ENCODE measurements around the gene RXYLT1.

The RXYLT1 gene

DNA sequence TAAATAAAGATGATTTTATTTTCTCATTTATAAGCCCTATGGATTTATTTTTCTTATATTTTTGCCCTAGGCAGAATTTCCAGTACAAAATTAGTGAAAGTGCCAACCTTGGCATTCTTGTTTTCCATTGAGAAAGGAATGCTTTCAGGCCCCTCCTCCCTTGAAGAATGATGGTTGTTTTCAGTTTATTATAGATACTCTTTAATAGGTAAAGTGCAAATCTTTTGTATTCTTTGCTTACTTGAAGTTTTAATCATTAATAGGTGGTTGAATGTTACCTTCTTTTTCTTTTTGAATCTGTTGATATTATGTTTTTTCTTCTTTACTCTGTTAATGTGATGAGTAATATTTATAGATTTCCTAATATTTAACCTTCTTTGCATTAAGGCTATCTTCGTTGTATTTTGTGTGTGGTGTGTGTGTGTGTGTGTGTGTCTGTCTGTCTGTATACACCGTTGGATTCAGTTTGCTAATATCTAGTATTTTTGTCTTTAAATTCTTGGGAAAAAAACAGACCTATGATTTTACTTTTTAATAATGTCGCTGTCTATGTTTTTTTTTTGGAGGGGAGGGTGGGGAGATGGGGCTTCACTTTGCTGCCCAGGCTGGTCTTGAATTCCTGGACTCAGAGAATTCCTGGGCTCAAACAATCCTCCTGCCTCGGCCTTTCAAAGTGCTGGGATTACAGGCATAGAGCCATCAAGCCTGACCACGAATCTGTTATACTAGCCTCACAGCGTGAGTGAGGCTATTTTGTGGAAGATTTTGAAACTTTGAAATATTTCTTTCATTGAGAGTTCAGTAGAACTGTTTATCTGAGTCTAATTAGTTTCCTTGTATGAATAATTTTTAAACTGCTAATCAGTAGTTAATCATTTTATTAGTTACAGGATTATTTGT lies 78.3 kb downstream of the RXYLT1 start:
- H3K4me3 ChIP-seq (ENCODE audit: low read depth, low read length): no peak overlapping the region
- in situ Hi-C loops (cut with HindIII; ENCODE audit: low pct_ligation_motif_present, low sequenced_read_pairs): no loop called here

More for the DNA sequence above, 78.3 kb downstream of the RXYLT1 start:
- H3K27ac ChIP-seq: no peak overlapping the region
- DNase-seq: no peak
- H3K36me3 ChIP-seq (replicated peaks): no peaks in the 10 kb centered on the region
- TF ChIP-seq, protein P1, sequence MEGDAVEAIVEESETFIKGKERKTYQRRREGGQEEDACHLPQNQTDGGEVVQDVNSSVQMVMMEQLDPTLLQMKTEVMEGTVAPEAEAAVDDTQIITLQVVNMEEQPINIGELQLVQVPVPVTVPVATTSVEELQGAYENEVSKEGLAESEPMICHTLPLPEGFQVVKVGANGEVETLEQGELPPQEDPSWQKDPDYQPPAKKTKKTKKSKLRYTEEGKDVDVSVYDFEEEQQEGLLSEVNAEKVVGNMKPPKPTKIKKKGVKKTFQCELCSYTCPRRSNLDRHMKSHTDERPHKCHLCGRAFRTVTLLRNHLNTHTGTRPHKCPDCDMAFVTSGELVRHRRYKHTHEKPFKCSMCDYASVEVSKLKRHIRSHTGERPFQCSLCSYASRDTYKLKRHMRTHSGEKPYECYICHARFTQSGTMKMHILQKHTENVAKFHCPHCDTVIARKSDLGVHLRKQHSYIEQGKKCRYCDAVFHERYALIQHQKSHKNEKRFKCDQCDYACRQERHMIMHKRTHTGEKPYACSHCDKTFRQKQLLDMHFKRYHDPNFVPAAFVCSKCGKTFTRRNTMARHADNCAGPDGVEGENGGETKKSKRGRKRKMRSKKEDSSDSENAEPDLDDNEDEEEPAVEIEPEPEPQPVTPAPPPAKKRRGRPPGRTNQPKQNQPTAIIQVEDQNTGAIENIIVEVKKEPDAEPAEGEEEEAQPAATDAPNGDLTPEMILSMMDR (IDR thresholded peaks at IDR 0.05; ENCODE audit: low read depth, low read length, missing control alignments): no peak
- no peaks in the 10 kb centered on the region for H3K27me3 ChIP-seq (replicated peaks)

Measured in brain microvascular endothelial cell (primary cell).